Measurements from ENCODE around the gene ZMYND15.

The ZMYND15 gene

GRCh38 chr17:4785311-4786105, 45.9 kb downstream of the ZMYND15 start:
- DNase-seq (ENCODE audit: low read depth, low spot score), result peak; percentile 39

- DNase-seq (ENCODE audit: low read depth, low spot score), result peak; percentile 37
Measured at GRCh38 chr17:4786106-4786511, 46.5 kb downstream of the ZMYND15 start, which contains the start of gene VMO1. TSS of gene VMO1 (minus strand) at chr17:4786364. CDS start at chr17:4786352, 12 bp downstream.

- no peak for DNase-seq (ENCODE audit: low read depth, low spot score)
Measured at GRCh38 chr17:4786516-4786915, 46.9 kb downstream of the ZMYND15 start.

GRCh38 chr17:4788159-4788806, 48.6 kb downstream of the ZMYND15 start:
- no peak for DNase-seq (ENCODE audit: low read depth, low spot score)

- DNase-seq (ENCODE audit: low read depth, low spot score), result peak; percentile 64
Measured at GRCh38 chr17:4788807-4789700, 49.4 kb downstream of the ZMYND15 start, which contains the start of gene GLTPD2. TSS of gene GLTPD2 (plus strand) at chr17:4788964. CDS start at chr17:4789012, 48 bp downstream.

- no peak for DNase-seq (ENCODE audit: low read depth, low spot score)
Measured at GRCh38 chr17:4789701-4789950, 50.0 kb downstream of the ZMYND15 start.

GRCh38 chr17:4789951-4790704, 50.5 kb downstream of the ZMYND15 start:
- DNase-seq (ENCODE audit: low read depth, low spot score), result peak; percentile 88

GRCh38 chr17:4790705-4791088, 51.1 kb downstream of the ZMYND15 start:
- DNase-seq (ENCODE audit: low read depth, low spot score), result no peak

- DNase-seq (ENCODE audit: low read depth, low spot score), result no peak
Measured at GRCh38 chr17:4795168-4795567, 55.5 kb downstream of the ZMYND15 start.
